SK-N-MC (cell line): ENCODE measurements around the gene MGAT5B.

ENCODE experiments used
- DNase-seq: peaks from one replicate; pipeline ENCODE4 v3.0.0-alpha.2; 2011; ENCODE audit warnings: low read depth, low spot score
- H3K27ac ChIP-seq: fragments of 200-600 bp; sonication (generic); 2 replicates; pipeline ENCODE4 v1.5.1; 2016; ENCODE audit warnings: mixed run types
- H3K36me3 ChIP-seq: fragments of 200-600 bp; sonication (generic); 2 replicates; pipeline ENCODE4 v1.6.1; 2017; ENCODE audit warnings: antibody characterized with exemption, low read length, mixed read lengths; ENCODE audit not compliant: insufficient read depth
- H3K4me3 ChIP-seq: fragments of 200-600 bp; sonication (generic); 2 replicates; pipeline ENCODE4 v1.5.1; 2016
- H3K9ac ChIP-seq: fragments of 200-600 bp; sonication (generic); 2 replicates; pipeline ENCODE4 v1.8.0; 2017; ENCODE audit warnings: mixed run types, mixed read lengths; ENCODE audit not compliant: insufficient read length
- H3K9me3 ChIP-seq: fragments of 200-600 bp; sonication (generic); 2 replicates; pipeline ENCODE4 v1.6.1; 2017; ENCODE audit warnings: low read depth, mild to moderate bottlenecking, antibody characterized with exemption, low read length, moderate library complexity, mixed read lengths
- EZH2 ChIP-seq: fragments of 200-600 bp; sonication (generic); IDR thresholded peaks from one replicate; pipeline ENCODE4 v1.6.1; 2017; ENCODE audit warnings: antibody characterized with exemption
- FOXP2 ChIP-seq: optimal IDR thresholded peaks from 2 replicates; pipeline ENCODE3; 2011; ENCODE audit warnings: mild to moderate bottlenecking, moderate library complexity; ENCODE audit not compliant: insufficient read depth; ENCODE audit errors: extremely low read length, control extremely low read depth
- POLR2AphosphoS5 ChIP-seq: IDR thresholded peaks from 2 replicates; pipeline ENCODE4 v1.6.1; 2012; ENCODE audit warnings: mild to moderate bottlenecking, low read depth, low read length, borderline replicate concordance

MGAT5B gene

GRCh38 chr17:76947771-76948170 is 79.6 kb downstream of the MGAT5B start:
- DNase-seq: no peak
- Histone ChIP-seq H3K36me3 (no peaks in the 10 kb centered on the region), H3K9ac (no peak overlapping the region), H3K27ac (no peak overlapping the region), H3K9me3 (no peaks in the 10 kb centered on the region), H3K4me3 (no peak overlapping the region)
- TF ChIP-seq FOXP2 (no peak), EZH2 (no peak), POLR2AphosphoS5 (no peak)

GRCh38 chr17:76948301-76948700 is 80.1 kb downstream of the MGAT5B start:
- no peak for DNase-seq
- Histone ChIP-seq H3K9me3 (no peaks in the 10 kb centered on the region), H3K36me3 (no peaks in the 10 kb centered on the region), H3K27ac (no peak overlapping the region), H3K4me3 (no peak overlapping the region), H3K9ac (no peak overlapping the region)
- TF ChIP-seq FOXP2: no peak
- TF ChIP-seq POLR2AphosphoS5: no peak
- no peak for TF ChIP-seq EZH2

DNA sequence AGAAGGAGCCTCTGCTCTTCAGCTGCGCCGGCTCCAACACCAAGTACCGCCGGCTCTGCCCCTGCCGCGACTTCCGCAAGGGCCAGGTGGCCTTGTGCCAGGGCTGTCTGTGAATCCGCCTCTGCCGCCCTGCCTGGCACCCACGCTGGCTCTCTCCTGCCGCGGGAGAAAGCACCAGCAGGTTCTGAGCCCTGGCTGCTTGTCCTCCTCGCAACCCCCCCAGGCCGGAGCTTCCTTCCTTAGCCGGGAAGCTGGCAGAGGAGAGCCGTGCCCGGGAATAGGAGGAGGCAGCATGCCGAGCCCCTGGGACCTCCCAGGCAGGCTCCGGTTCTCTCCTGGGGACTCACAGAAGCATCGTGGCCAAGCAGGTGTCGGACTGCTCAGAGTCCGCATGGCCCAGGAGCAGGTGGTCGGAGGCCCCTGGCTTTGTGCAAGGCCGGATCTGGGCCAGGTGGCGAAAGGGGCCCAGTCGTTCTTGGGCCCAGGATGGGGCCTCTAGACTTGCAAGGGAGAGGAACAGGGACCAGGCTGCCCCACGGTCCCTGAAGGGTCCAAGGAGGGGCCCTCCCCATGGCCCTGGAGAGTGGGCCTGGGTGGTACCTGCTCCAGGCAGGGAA is 80.6 kb downstream of the MGAT5B start:
- Histone ChIP-seq H3K9ac (no peak overlapping the region), H3K27ac (no peak overlapping the region), H3K36me3 (no peaks in the 10 kb centered on the region), H3K9me3 (no peaks in the 10 kb centered on the region), H3K4me3 (no peak overlapping the region)
- no peak for DNase-seq
- TF ChIP-seq POLR2AphosphoS5: no peak
- TF ChIP-seq FOXP2: no peak
- no peak for TF ChIP-seq EZH2

- TF ChIP-seq POLR2AphosphoS5 (no peak), FOXP2 (no peak), EZH2 (no peak)
- no peaks in the 10 kb centered on the region for H3K36me3 ChIP-seq
- no peak overlapping the region for H3K27ac ChIP-seq
- H3K9me3 ChIP-seq: no peaks in the 10 kb centered on the region
- no peak overlapping the region for H3K9ac ChIP-seq
- H3K4me3 ChIP-seq: no peak overlapping the region
- DNase-seq: no peak
Measured at GRCh38 chr17:76949913-76950695, 81.9 kb downstream of the MGAT5B start.

- no peak for TF ChIP-seq FOXP2
- TF ChIP-seq EZH2: no peak
- no peak for TF ChIP-seq POLR2AphosphoS5
- DNase-seq: no peak
- Histone ChIP-seq H3K27ac (no peak overlapping the region), H3K9me3 (no peaks in the 10 kb centered on the region), H3K36me3 (no peaks in the 10 kb centered on the region), H3K9ac (no peak overlapping the region), H3K4me3 (no peak overlapping the region)
Measured at GRCh38 chr17:76951375-76951905, 83.2 kb downstream of the MGAT5B start.

DNA sequence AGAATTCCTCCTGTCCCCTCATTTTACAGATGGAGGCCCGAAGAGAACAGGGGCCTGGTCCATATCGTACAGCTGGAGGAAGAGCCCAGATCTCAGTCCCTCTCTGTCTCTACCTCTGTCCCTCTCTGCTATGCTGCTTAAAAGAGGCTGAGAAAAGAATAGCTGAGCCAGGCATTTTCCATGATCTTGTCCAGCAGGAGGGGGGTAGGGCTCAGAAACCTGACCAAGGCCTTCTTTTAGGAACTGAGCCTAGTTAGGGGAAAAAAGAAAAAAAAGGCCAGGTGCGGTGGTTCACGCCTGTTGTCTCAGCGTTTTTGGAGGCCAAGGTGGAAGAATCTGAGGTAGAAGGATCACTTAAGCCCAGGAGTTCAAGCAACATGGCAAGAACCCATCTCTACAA is 84.2 kb downstream of the MGAT5B start:
- no peak for TF ChIP-seq FOXP2
- no peak for TF ChIP-seq EZH2
- no peak overlapping the region for H3K27ac ChIP-seq
- H3K4me3 ChIP-seq: no peak overlapping the region
- no peaks in the 10 kb centered on the region for H3K9me3 ChIP-seq
- H3K36me3 ChIP-seq: no peaks in the 10 kb centered on the region
- H3K9ac ChIP-seq: no peak overlapping the region
- no peak for DNase-seq

GRCh38 chr17:76953066-76953465 is 84.9 kb downstream of the MGAT5B start:
- no peak for DNase-seq
- no peaks in the 10 kb centered on the region for H3K36me3 ChIP-seq
- H3K9ac ChIP-seq: no peak overlapping the region
- H3K27ac ChIP-seq: no peak overlapping the region
- TF ChIP-seq POLR2AphosphoS5: no peak
- TF ChIP-seq EZH2: no peak
- TF ChIP-seq FOXP2: no peak
- no peak overlapping the region for H3K4me3 ChIP-seq
- no peaks in the 10 kb centered on the region for H3K9me3 ChIP-seq

DNA sequence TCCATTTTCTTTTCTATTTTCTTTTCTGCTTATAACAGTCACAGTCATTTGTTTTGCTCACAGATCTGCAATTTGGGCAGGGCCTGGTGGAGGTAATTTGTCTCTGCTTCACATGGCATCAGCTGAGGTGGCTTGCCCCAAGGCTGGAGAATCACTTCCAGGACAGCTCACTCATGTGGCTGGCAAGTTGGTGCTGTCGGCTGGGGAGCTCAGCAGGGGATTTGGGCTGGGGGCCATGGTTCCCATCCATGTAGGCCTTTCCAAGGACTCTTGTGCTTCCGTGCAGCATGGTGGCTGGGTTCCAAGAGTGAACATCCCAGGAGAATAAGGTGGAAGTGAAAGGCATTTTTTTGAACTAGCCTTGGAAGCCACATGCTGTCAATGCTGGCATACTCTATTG is 85.7 kb downstream of the MGAT5B start:
- Histone ChIP-seq H3K9me3 (no peaks in the 10 kb centered on the region), H3K4me3 (no peak overlapping the region), H3K9ac (no peak overlapping the region), H3K36me3 (no peaks in the 10 kb centered on the region), H3K27ac (no peak overlapping the region)
- no peak for DNase-seq
- TF ChIP-seq POLR2AphosphoS5 (no peak), FOXP2 (no peak), EZH2 (no peak)
